Astrocyte (in vitro differentiated cells and primary cell): ENCODE measurements around the gene CPEB4. TPM values are rescaled to one million over a fixed set of nuclear protein-coding genes. Genes with fewer than 3 reads are reported as not detected.

Source experiments
- DNase-seq: peaks from one replicate; pipeline ENCODE4 v3.0.0-alpha.2; 2010; ENCODE audit warnings: low read depth
- FAIRE-seq: peaks from 2 replicates; lab custom pipeline; 2011; peaks lifted over from hg19 to GRCh38; lab: Jason Lieb, UNC
- H2AFZ ChIP-seq: 2 replicates; pipeline ENCODE4 v1.6.0; 2012; ENCODE audit warnings: low read depth, low read length, inconsistent platforms
- H3K27ac ChIP-seq: 2 replicates; pipeline ENCODE4 v1.5.1; 2011; ENCODE audit warnings: low read depth, low read length, inconsistent platforms
- H3K27me3 ChIP-seq: 2 replicates; pipeline ENCODE4 v1.6.0; 2011; ENCODE audit warnings: low read length, inconsistent platforms; ENCODE audit not compliant: insufficient read depth
- H3K36me3 ChIP-seq: 2 replicates; pipeline ENCODE4 v1.5.1; 2011; ENCODE audit warnings: low read length, inconsistent platforms; ENCODE audit not compliant: insufficient read depth
- H3K4me1 ChIP-seq: 2 replicates; pipeline ENCODE4 v1.5.1; 2011; ENCODE audit warnings: low read length, inconsistent platforms; ENCODE audit not compliant: insufficient read depth
- H3K4me2 ChIP-seq: 2 replicates; pipeline ENCODE4 v1.6.0; 2012; ENCODE audit warnings: low read length, inconsistent platforms
- H3K4me3 ChIP-seq: 2 replicates; pipeline ENCODE4 v1.5.1; 2011; ENCODE audit warnings: low read depth, mild to moderate bottlenecking, low read length, inconsistent platforms; ENCODE audit not compliant: insufficient read depth
- H3K79me2 ChIP-seq: 2 replicates; pipeline ENCODE4 v1.6.0; 2012; ENCODE audit warnings: mild to moderate bottlenecking, low read length, inconsistent platforms; ENCODE audit not compliant: insufficient read depth
- H3K9ac ChIP-seq: 2 replicates; pipeline ENCODE4 v1.6.0; 2012; ENCODE audit warnings: mild to moderate bottlenecking, low read length, inconsistent platforms
- H3K9me3 ChIP-seq: 2 replicates; pipeline ENCODE4 v1.5.1; 2012; ENCODE audit warnings: low read depth, mild to moderate bottlenecking, low read length, inconsistent platforms; ENCODE audit not compliant: insufficient read depth
- H4K20me1 ChIP-seq: 2 replicates; pipeline ENCODE4 v1.6.0; 2012; ENCODE audit warnings: low read length, inconsistent platforms; ENCODE audit not compliant: insufficient read depth
- H3K27ac Mint-ChIP-seq: one replicate; pipeline ENCODE4 v1.8.0; 2021; ENCODE audit warnings: mild to moderate bottlenecking, mixed read lengths; ENCODE audit not compliant: unreplicated experiment
- H3K27me3 Mint-ChIP-seq: one replicate; pipeline ENCODE4 v1.8.0; 2021; ENCODE audit warnings: low read depth, mixed read lengths; ENCODE audit not compliant: unreplicated experiment
- H3K36me3 Mint-ChIP-seq: one replicate; pipeline ENCODE4 v1.8.0; 2021; ENCODE audit warnings: low read depth, mixed read lengths; ENCODE audit not compliant: unreplicated experiment
- H3K4me1 Mint-ChIP-seq: one replicate; pipeline ENCODE4 v1.8.0; 2021; ENCODE audit warnings: low read depth, mixed read lengths; ENCODE audit not compliant: unreplicated experiment
- H3K4me3 Mint-ChIP-seq: one replicate; pipeline ENCODE4 v1.8.0; 2021; ENCODE audit warnings: mild to moderate bottlenecking, moderate library complexity, mixed read lengths; ENCODE audit not compliant: unreplicated experiment
- H3K9me3 Mint-ChIP-seq: one replicate; pipeline ENCODE4 v1.8.0; 2021; ENCODE audit warnings: mild to moderate bottlenecking, mixed read lengths; ENCODE audit not compliant: unreplicated experiment
- CTCF ChIP-seq: IDR thresholded peaks from 2 replicates; pipeline ENCODE4 v1.5.1; 2011; ENCODE audit warnings: low read depth, mild to moderate bottlenecking, inconsistent platforms, low read length, moderate library complexity; ENCODE audit not compliant: insufficient read depth
- EZH2 ChIP-seq: IDR thresholded peaks from 2 replicates; pipeline ENCODE4 v1.6.1; 2012; ENCODE audit warnings: mild to moderate bottlenecking, low read length, inconsistent platforms; ENCODE audit not compliant: insufficient read depth
- total RNA-seq: library from RNA; stranded (reverse); gene quantifications from 2 replicates; pipeline ENCODE4 v1.2.1, GENCODE V29; 2021

The CPEB4 gene
- total RNA-seq, 1 donor from 2014 or later: 37.2 TPM

- FAIRE-seq: peak; percentile 65
- H3K4me3 Mint-ChIP-seq: no peak overlapping the region
- H3K36me3 Mint-ChIP-seq: peaks cover 2% of the 10 kb centered on the region
- Histone ChIP-seq H4K20me1 (peaks cover 5% of the 10 kb centered on the region), H3K79me2 (peaks cover 54% of the 10 kb centered on the region), H3K9me3 (no peaks in the 10 kb centered on the region), H3K4me1 (peaks cover 17% of the 10 kb centered on the region), H3K36me3 (no peaks in the 10 kb centered on the region), H2AFZ (peak overlapping the region; percentile 27), H3K4me2 (peak overlapping the region; percentile 88), H3K4me3 (peak overlapping the region; percentile 72), H3K27me3 (no peaks in the 10 kb centered on the region), H3K27ac (peak overlapping the region; percentile 98), H3K9ac (peak overlapping the region; percentile 94)
- H3K27me3 Mint-ChIP-seq: no peaks in the 10 kb centered on the region
- H3K9me3 Mint-ChIP-seq: no peaks in the 10 kb centered on the region
- H3K27ac Mint-ChIP-seq: no peak overlapping the region
- no peak for TF ChIP-seq CTCF
- no peak for TF ChIP-seq EZH2
- DNase-seq: peak; percentile 91
- peaks cover 3% of the 10 kb centered on the region for H3K4me1 Mint-ChIP-seq
Observed at GRCh38 chr5:173917788-173918786, 29.9 kb downstream of the CPEB4 start.

- Histone ChIP-seq H2AFZ (no peak overlapping the region), H3K4me2 (peak overlapping the region; percentile 88), H3K27me3 (no peaks in the 10 kb centered on the region), H3K36me3 (no peaks in the 10 kb centered on the region), H3K79me2 (peaks cover 62% of the 10 kb centered on the region), H4K20me1 (peaks cover 11% of the 10 kb centered on the region), H3K4me1 (peaks cover 22% of the 10 kb centered on the region), H3K4me3 (peak overlapping the region; percentile 72), H3K27ac (peak overlapping the region; percentile 98), H3K9me3 (no peaks in the 10 kb centered on the region), H3K9ac (peak overlapping the region; percentile 94)
- Mint-ChIP-seq H3K4me3 (no peak overlapping the region), H3K4me1 (peaks cover 14% of the 10 kb centered on the region), H3K27ac (no peak overlapping the region), H3K36me3 (peaks cover 2% of the 10 kb centered on the region), H3K27me3 (no peaks in the 10 kb centered on the region), H3K9me3 (no peaks in the 10 kb centered on the region)
- FAIRE-seq (no peak), DNase-seq (no peak)
- TF ChIP-seq EZH2 (no peak), CTCF (no peak)
Observed at GRCh38 chr5:173919443-173919842, 31.3 kb downstream of the CPEB4 start.
